Thoracic aorta (tissue), 2 donors: ENCODE measurements around the gene ZNF497. TPM values are rescaled to one million over a fixed set of nuclear protein-coding genes. Genes with fewer than 3 reads are reported as not detected.
"Not testable (repeated sequence)": the region's sequence is repeated elsewhere in the genome, so short reads cannot be mapped to it uniquely, and the experiment has no call there.

Experiments
- ATAC-seq: fragments of 150-250 bp; one replicate; pipeline ENCODE4 v1.8.0; 2017; ENCODE audit warnings: low read depth; ENCODE audit not compliant: insufficient number of reproducible peaks, low FRiP score
- DNase-seq: peaks from one replicate; pipeline ENCODE4 v3.0.0-alpha.2; 2020; ENCODE audit warnings: low spot score
- H3K27ac ChIP-seq, 2 donors: fragments of 200-600 bp; sonication (generic); 1 replicate in 1 of 2; 2 replicates in 1 of 2; pipeline ENCODE4 v1.5.1; 2016; ENCODE audit warnings: mild to moderate bottlenecking in 2 of 2, moderate library complexity in 2 of 2
- H3K27me3 ChIP-seq: fragments of 200-600 bp; sonication (generic); replicated peaks from 2 replicates; pipeline ENCODE4 v1.6.0; 2016; ENCODE audit warnings: mild to moderate bottlenecking; ENCODE audit not compliant: insufficient read depth
- H3K36me3 ChIP-seq: fragments of 200-600 bp; sonication (generic); one replicate; pipeline ENCODE4 v1.5.1; 2016
- H3K4me1 ChIP-seq, 2 donors: fragments of 200-600 bp; sonication (generic); 1 replicate in 1 of 2; 2 replicates in 1 of 2; pipeline versions ENCODE4 v1.5.1 to v1.6.0; 2016; ENCODE audit warnings: low read depth in 2 of 2, mild to moderate bottlenecking in 1 of 2; ENCODE audit not compliant: control insufficient read depth in 1 of 2
- H3K4me3 ChIP-seq: fragments of 200-600 bp; sonication (generic); 2 replicates; pipeline ENCODE4 v1.5.1; 2016; ENCODE audit warnings: mild to moderate bottlenecking
- H3K9me3 ChIP-seq: fragments of 200-600 bp; sonication (generic); 2 replicates; pipeline ENCODE4 v1.5.1; 2016
- total RNA-seq, 2 donors: library from RNA; depleted of rRNA; stranded (reverse); fragments of >200 nt; gene quantifications; one replicate each; pipeline versions ENCODE4 v1.1.0 to v1.2.3, GENCODE V29; 2016
- TF ChIP-seq, protein P1 (sequence below): fragments of 200-600 bp; sonication (generic); IDR thresholded peaks from one replicate; pipeline ENCODE4 v1.5.1; 2019; ENCODE audit warnings: antibody characterized with exemption

Gene ZNF497
- total RNA-seq, 2 donors from 2014 or later = 2.3 TPM; not detected in 1

DNA sequence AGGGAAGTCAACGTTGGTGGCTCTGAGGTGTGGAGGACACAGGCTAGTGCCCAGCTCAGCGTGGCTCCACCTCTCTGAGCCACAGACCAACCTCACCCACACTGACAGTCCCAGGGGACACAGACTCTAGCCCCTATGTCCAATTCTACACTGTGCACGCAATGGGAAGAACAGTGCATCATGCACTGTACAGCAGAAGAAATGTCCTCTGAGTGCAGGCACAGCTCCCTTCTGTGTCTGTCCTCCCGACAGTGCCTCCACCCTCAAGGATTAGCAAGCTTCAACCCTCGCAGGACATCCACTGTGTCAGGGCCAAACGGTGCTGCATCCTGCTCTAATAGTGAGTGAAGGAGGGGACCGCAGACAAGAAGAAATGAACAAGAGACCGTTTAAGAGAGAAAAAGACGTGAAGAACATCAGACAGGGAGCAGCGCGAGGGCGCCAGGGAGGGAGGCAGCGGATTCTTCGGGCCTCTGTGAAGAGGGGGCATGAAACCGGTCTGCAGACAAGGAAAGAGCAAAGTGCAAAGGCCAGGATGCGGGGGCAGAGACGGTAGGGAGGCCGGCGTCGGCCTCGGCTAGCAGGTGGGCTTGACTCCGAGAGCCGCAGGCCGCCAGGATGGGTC, 17.6 kb upstream of the ZNF497 start:
- ATAC-seq (peak; percentile 3), DNase-seq (no peak)
- Histone ChIP-seq H3K36me3 (no peaks in the 10 kb centered on the region), H3K4me3 (peak overlapping the region; percentile 83), H3K27me3 (no peaks in the 10 kb centered on the region), H3K9me3 (no peaks in the 10 kb centered on the region), H3K4me1 (peaks cover 13 to 17% of the 10 kb centered on the region in 2 donors), H3K27ac (peak overlapping the region; percentile 79 to 81)
- TF ChIP-seq, protein P1, sequence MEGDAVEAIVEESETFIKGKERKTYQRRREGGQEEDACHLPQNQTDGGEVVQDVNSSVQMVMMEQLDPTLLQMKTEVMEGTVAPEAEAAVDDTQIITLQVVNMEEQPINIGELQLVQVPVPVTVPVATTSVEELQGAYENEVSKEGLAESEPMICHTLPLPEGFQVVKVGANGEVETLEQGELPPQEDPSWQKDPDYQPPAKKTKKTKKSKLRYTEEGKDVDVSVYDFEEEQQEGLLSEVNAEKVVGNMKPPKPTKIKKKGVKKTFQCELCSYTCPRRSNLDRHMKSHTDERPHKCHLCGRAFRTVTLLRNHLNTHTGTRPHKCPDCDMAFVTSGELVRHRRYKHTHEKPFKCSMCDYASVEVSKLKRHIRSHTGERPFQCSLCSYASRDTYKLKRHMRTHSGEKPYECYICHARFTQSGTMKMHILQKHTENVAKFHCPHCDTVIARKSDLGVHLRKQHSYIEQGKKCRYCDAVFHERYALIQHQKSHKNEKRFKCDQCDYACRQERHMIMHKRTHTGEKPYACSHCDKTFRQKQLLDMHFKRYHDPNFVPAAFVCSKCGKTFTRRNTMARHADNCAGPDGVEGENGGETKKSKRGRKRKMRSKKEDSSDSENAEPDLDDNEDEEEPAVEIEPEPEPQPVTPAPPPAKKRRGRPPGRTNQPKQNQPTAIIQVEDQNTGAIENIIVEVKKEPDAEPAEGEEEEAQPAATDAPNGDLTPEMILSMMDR = no peak

DNA sequence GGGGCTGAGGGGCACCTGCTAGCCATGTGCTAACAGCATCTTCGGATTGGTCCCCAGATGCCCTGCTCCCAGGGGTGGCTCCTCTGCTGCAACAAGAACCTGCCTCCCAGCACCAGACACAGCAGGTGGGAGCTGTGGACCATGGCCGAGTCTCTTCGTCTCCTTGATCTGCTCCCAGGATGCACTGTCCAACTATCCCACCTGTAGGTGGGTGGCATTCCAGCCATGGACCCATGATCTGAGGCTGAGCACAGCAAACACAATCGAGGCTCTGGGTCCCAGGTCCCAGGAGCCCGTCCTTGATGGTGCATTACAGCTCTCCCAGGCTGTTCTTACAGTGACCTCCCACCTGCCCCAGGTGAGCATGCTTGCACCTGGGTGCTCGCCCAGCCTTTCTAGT, 16.7 kb upstream of the ZNF497 start:
- TF ChIP-seq, protein P1 = no peak
- Histone ChIP-seq H3K27ac (no peak overlapping the region), H3K4me1 (peaks cover 13 to 16% of the 10 kb centered on the region in 2 donors), H3K36me3 (no peaks in the 10 kb centered on the region), H3K27me3 (no peaks in the 10 kb centered on the region), H3K4me3 (no peak overlapping the region), H3K9me3 (no peaks in the 10 kb centered on the region)
- DNase-seq (no peak), ATAC-seq (no peak)

DNA sequence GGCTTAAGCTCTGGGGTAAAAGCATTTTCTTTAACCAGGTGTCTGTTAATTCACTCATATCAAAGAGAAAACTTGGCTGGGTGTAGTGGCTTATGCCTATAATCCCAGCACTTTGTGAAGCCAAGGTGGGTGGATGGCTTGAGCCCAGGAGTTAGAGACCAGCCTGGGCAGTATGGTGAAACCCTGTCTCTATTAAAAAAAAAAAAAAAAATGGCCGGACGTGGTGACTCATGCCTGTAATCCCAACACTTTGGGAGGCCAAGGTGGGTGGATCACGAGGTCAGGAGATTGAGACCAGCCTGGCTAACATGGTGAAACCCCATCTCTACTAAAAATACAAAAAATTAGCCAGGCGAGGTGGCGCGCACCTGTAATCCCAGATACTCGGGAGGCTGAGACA, 14.2 kb upstream of the ZNF497 start:
- H3K27me3 ChIP-seq, H3K27ac ChIP-seq, DNase-seq, H3K9me3 ChIP-seq, ATAC-seq, H3K4me3 ChIP-seq, H3K36me3 ChIP-seq: not testable (repeated sequence)
- H3K4me1 ChIP-seq = peaks cover 12% of the 10 kb centered on the region in 2 donors

DNA sequence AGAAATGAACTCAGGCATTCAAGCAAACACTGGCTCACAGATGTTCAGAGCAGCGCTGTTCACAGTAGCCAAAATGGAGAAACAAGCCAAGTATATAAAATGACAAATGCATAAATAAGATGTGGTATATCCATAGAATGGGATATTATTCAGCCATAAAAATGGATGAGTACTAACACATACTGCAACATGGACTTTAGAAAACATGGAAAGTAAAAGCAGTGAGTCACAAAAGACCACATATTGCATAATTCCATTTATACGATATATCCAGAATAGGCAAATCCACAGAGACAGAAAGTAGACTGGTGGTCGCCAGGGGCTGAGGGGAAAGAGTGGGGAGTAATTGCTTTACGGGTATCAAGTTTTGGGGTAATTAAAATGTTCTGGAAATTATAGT, 11.6 kb upstream of the ZNF497 start:
- no peaks in the 10 kb centered on the region for H3K36me3 ChIP-seq
- TF ChIP-seq, protein P1 = no peak
- H3K27me3 ChIP-seq = no peaks in the 10 kb centered on the region
- no peak overlapping the region for H3K4me3 ChIP-seq
- H3K9me3 ChIP-seq = no peaks in the 10 kb centered on the region
- H3K27ac ChIP-seq = no peak overlapping the region
- H3K4me1 ChIP-seq = no peaks in the 10 kb centered on the region
- no peak for DNase-seq
- no peak for ATAC-seq

DNA sequence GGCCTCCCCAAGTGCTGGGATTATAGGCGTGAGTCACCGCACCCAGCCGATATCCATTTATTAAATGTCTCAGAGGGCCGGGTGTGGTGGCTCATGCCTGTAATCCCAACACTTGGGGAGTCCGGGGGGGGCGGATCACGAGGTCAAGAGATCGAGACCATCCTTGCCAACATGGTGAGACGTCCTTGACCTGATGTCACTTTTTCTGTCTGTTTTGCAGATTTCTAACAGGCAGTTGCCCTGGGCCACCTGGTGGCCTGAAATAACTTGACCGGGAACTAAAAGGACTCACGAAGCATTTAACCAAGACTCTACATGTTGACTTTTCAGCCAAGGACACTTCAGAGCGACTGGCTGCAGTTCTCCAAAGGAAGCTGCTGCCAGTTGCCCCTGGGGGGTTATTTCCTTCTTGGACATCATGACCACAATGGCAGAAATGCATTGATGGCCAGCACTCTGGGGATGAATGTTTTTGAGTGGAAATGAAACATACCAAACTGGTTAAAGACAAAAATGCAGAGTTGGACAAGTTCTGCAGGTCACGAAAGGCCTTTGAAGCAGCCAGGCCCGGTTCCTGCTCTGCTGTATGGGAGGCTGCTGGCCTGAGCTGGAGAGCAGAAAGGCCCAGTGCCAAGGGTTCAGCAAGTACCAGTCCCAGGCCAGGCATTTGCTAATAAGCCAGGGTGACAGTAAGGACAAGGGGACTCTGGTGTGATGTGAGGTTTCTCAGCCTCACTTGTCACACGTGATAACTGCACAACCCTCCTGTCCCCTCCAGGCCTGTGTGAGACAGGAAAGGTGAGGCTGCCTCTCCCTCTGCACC, 10.0 kb upstream of the ZNF497 start:
- H3K27ac ChIP-seq = no peak overlapping the region

More for the DNA sequence above, 10.0 kb upstream of the ZNF497 start:
- Histone ChIP-seq H3K4me1 (no peaks in the 10 kb centered on the region), H3K4me3 (no peak overlapping the region), H3K9me3 (no peaks in the 10 kb centered on the region), H3K36me3 (no peaks in the 10 kb centered on the region), H3K27me3 (no peaks in the 10 kb centered on the region)
- DNase-seq (no peak), ATAC-seq (no peak)
- TF ChIP-seq, protein P1 = no peak
